OCI-LY7 (cell line): ENCODE results near the gene NTM. TPM values are rescaled to one million over a fixed set of nuclear protein-coding genes. Genes with fewer than 3 reads are reported as not detected.

Experiments used
- BruUV-seq: library from RNA; stranded (reverse); fragments of 400-500 nt; replicated peaks from 2 replicates; lab custom pipeline; 2021; lab: Mats Ljungman, UMichigan
- CTCF ChIA-PET: fragments of 300-600 bp; sonication (Branson Sonifier 250); formaldehyde crosslinking; loops from one replicate; lab custom pipeline; 2022; ENCODE audit warnings: antibody characterized with exemption; ENCODE audit not compliant: unreplicated experiment; lab: Charles Lee
- POLR2A ChIA-PET: fragments of 300-600 bp; sonication (Branson Sonifier 250); formaldehyde crosslinking; loops from one replicate; lab custom pipeline; 2022; ENCODE audit warnings: antibody characterized with exemption; lab: Charles Lee
- DNase-seq: peaks from one replicate; pipeline ENCODE4 v3.0.0-alpha.2; 2015; ENCODE audit warnings: low spot score
- H2AFZ ChIP-seq: fragments of 200-600 bp; sonication (generic), shearing (Covaris generic); 2 replicates; pipeline ENCODE4 v1.6.1; 2014; ENCODE audit warnings: mild to moderate bottlenecking, antibody characterized with exemption, low read length, moderate library complexity
- H3K27ac ChIP-seq: fragments of 200-600 bp; sonication (generic); 2 replicates; pipeline ENCODE4 v1.5.1; 2014; ENCODE audit warnings: mixed run types, low read depth, mild to moderate bottlenecking, moderate library complexity, low read length, inconsistent platforms; ENCODE audit not compliant: poor library complexity, severe bottlenecking
- H3K36me3 ChIP-seq: fragments of 200-600 bp; sonication (generic); 2 replicates; pipeline ENCODE4 v1.6.1; 2014; ENCODE audit warnings: mild to moderate bottlenecking, antibody characterized with exemption, low read length, moderate library complexity, mixed read lengths; ENCODE audit not compliant: insufficient read depth
- H3K4me1 ChIP-seq: fragments of 200-600 bp; sonication (generic); 2 replicates; pipeline ENCODE4 v1.5.1; 2014; ENCODE audit warnings: mild to moderate bottlenecking, low read length; ENCODE audit not compliant: insufficient read depth, poor library complexity, severe bottlenecking
- H3K4me2 ChIP-seq: fragments of 200-600 bp; sonication (generic); 2 replicates; pipeline ENCODE4 v1.6.1; 2014; ENCODE audit warnings: mild to moderate bottlenecking, low read length
- H3K4me3 ChIP-seq: fragments of 200-600 bp; sonication (generic); 2 replicates; pipeline ENCODE4 v1.5.1; 2014; ENCODE audit warnings: mild to moderate bottlenecking, low read depth, low read length; ENCODE audit not compliant: poor library complexity, severe bottlenecking
- H3K79me2 ChIP-seq: fragments of 200-600 bp; sonication (generic); 2 replicates; pipeline ENCODE4 v1.6.1; 2016; ENCODE audit warnings: low read depth, mild to moderate bottlenecking, low read length, moderate library complexity, mixed read lengths; ENCODE audit not compliant: insufficient read depth
- H3K9me2 ChIP-seq: fragments of 200-600 bp; sonication (generic); 2 replicates; pipeline ENCODE4 v1.6.1; 2016; ENCODE audit warnings: mild to moderate bottlenecking, low read length, mixed read lengths; ENCODE audit not compliant: insufficient read depth
- H3K9me3 ChIP-seq: fragments of 200-600 bp; sonication (generic); 2 replicates; pipeline ENCODE4 v1.6.1; 2014; ENCODE audit warnings: mild to moderate bottlenecking, mixed run types, low read length, mixed read lengths
- H4K20me1 ChIP-seq: fragments of 200-600 bp; sonication (generic); 2 replicates; pipeline ENCODE4 v1.6.1; 2014; ENCODE audit warnings: mild to moderate bottlenecking, antibody characterized with exemption, low read length, moderate library complexity, mixed read lengths; ENCODE audit not compliant: insufficient read depth
- CTCF ChIP-seq: fragments of 200-600 bp; sonication (generic); conservative IDR thresholded peaks from 2 replicates; pipeline ENCODE4 v1.5.1; 2014; ENCODE audit warnings: mild to moderate bottlenecking, antibody characterized with exemption, low read length, moderate library complexity, mixed read lengths
- EZH2phosphoT487 ChIP-seq: fragments of 200-600 bp; sonication (generic); IDR thresholded peaks from 2 replicates; pipeline ENCODE4 v1.6.1; 2018; ENCODE audit warnings: low read depth, borderline replicate concordance, mild to moderate bottlenecking, mixed run types, antibody characterized with exemption, low read length, moderate library complexity, mixed read lengths
- intact Hi-C: fragments of 100-400 bp; cut with micrococcal nuclease; formaldehyde crosslinking; loops from one replicate; pipeline ENCODE4 v1.10.0; 2022; ENCODE audit not compliant: unreplicated experiment
- total RNA-seq, 2 experiments: library from RNA; depleted of rRNA in 1 of 2; stranded (reverse); fragments of >200 nt in 1 of 2; shearing (Covaris generic) in 1 of 2; gene quantifications; 2 replicates each; pipeline ENCODE4 v1.2.3, GENCODE V29; 2014 to 2022

NTM gene
- total RNA-seq, 2 experiments from 2014 or later = not detected

DNA sequence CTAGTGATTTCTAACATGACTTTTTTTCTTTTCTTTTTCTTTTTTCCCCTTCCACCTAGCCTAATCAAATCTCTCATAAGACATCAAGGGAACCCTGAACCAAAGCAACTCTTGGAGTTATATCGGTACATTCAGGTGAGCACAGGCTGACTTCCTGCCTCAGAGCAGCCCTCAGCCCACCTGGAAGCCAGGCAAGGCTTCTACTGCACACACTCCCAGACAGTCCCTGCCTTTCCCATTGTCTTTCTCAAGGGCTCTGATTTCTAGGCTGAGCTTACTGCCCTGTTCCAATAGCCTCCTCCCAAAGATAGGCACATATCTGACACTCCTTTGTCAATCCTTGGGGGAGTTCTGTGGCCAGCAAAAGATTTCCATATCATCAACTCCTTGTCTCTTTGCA, 629.5 kb downstream of the NTM start:
- no TSS peak for BruUV-seq
- Histone ChIP-seq H3K4me3 (no peak overlapping the region), H3K36me3 (no peaks in the 10 kb centered on the region), H4K20me1 (no peaks in the 10 kb centered on the region), H3K9me3 (no peaks in the 10 kb centered on the region), H3K9me2 (no peaks in the 10 kb centered on the region), H3K79me2 (no peaks in the 10 kb centered on the region), H3K4me2 (no peak overlapping the region), H3K27ac (no peak overlapping the region), H2AFZ (no peak overlapping the region), H3K4me1 (no peaks in the 10 kb centered on the region)
- intact Hi-C loops = no loop called here
- ChIA-PET CTCF (no interaction called here), POLR2A (no interaction called here)
- TF ChIP-seq CTCF (no peak), EZH2phosphoT487 (no peak)
- DNase-seq = no peak

GRCh38 chr11:132005887-132006286, 635.5 kb downstream of the NTM start:
- Histone ChIP-seq H3K9me2 (no peaks in the 10 kb centered on the region), H3K4me2 (no peak overlapping the region), H4K20me1 (no peaks in the 10 kb centered on the region), H3K27ac (no peak overlapping the region), H3K4me1 (no peaks in the 10 kb centered on the region), H3K79me2 (no peaks in the 10 kb centered on the region), H3K36me3 (no peaks in the 10 kb centered on the region), H2AFZ (no peak overlapping the region), H3K4me3 (no peak overlapping the region), H3K9me3 (no peaks in the 10 kb centered on the region)
- ChIA-PET POLR2A (no interaction called here), CTCF (no interaction called here)
- no TSS peak for BruUV-seq
- no peak for DNase-seq
- TF ChIP-seq CTCF = no peak
- no peak for TF ChIP-seq EZH2phosphoT487
- intact Hi-C loops = no loop called here

DNA sequence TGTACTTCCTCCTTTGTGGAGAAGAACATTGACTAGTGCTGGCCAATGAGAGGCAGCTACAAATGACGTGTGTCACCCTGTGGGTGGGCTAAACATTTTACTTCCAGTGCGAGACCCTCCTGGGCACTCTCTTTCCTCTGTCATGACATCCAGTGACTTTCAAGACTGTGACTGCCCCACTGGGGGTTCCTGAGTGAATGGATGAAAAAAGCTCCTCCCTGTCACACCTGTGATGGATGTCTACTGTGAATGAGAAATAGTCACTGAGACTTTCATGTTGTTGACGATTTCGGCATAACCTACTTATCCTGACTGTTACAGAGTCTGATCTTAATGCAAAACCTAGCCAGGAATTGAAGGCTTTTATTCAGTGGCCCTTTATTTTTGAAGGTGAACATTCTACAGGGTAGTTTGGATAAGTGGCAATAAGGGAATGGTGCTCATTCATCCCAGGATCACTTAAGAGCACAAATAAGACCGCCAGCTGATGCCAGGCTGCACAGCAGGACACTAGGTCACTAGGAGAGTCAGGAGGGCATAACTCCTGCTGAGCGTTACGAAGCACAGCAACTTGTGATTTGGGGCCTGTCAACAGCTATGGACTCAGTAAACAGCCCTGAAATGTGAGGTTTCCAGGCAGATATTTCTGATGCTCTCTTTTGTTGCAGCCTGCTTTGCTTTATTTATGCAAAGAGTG, 636.6 kb downstream of the NTM start:
- DNase-seq = no peak
- H3K4me2 ChIP-seq = no peak overlapping the region
- POLR2A ChIA-PET = no interaction called here
- H4K20me1 ChIP-seq = no peaks in the 10 kb centered on the region
- no peak overlapping the region for H3K4me3 ChIP-seq
- no peaks in the 10 kb centered on the region for H3K79me2 ChIP-seq
- H2AFZ ChIP-seq = no peak overlapping the region
- H3K9me2 ChIP-seq = no peaks in the 10 kb centered on the region
- CTCF ChIA-PET = no interaction called here
- no TSS peak for BruUV-seq
- intact Hi-C loops = no loop called here
- H3K27ac ChIP-seq = no peak overlapping the region
- no peak for TF ChIP-seq EZH2phosphoT487
- no peak for TF ChIP-seq CTCF
- H3K4me1 ChIP-seq = no peaks in the 10 kb centered on the region
- H3K9me3 ChIP-seq = no peaks in the 10 kb centered on the region
- H3K36me3 ChIP-seq = no peaks in the 10 kb centered on the region
